Activated CD8-positive, alpha-beta memory T cell treated with anti-CD3 and anti-CD28 coated beads, Interleukin-2, amount 50 U/mL, for 4 hours (primary cell): ENCODE data around the gene RNF11.

Experiments used
- DNase-seq: peaks from one replicate; pipeline ENCODE4 v3.0.0-alpha.2; 2020

Gene RNF11

DNA sequence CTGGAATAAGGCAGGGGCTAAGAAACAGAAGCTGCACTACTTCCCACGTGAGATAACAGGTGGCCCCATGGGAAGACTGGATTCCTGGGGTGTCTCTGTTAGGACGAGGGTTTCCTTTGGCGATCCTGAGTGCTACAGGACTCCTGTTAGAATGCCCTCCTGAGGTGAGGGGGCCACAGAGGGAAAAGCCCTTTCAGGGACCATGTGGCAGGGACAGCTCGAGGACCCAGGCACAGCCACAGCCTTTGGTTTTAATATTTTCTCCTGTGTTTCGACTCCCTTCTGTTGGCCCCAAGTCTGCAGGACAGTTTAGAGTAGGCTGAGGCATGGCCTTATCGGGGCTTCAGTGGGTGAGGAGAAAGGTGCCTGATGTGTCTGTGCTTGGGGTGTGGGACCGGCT, 81.7 kb downstream of the RNF11 start:
- DNase-seq = no peak

DNA sequence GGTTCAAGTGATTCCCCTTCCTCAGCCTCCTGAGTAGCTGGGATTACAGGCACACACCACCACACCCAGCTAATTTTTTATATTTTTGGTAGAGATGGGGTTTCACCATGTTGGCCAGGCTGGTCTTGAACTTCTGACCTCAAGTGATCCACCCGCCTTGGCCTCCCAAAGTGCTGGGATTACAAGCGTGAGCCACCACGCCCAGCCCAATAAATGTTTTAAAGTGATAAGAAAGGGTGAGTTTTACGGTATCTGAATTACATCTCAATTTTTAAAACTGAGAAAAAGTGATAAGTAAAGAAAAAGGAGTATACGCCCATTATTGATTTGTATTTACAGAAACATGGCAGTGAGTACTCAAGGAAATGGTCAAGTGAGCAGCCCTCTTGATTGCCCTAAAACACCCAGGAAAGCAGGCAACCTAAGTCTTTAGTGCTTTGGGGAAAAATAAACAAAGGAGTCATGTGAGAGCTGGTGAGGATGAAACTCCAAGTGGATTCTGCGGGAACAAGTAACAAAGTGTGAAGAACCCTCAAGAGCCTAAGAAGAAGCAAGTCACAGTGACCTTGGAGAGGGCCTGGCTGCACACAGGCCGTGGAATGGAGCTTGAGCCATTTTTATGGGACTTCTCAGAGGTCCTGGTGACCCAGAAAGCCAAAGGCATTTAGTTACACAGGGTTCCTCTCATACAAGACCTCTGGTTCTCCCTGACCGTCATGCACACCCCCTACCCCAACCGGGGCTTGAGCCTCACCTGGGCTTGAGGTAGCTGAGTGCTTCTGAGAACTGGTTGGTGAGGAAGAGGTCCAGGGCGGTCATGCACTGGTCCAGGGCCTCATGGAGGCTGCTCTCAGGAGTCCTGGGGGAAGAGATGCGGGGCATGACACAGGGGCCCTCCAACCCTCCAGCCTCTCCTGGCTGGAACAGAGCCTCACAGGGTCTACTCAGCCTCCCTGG, 85.2 kb downstream of the RNF11 start:
- no peak for DNase-seq

DNA sequence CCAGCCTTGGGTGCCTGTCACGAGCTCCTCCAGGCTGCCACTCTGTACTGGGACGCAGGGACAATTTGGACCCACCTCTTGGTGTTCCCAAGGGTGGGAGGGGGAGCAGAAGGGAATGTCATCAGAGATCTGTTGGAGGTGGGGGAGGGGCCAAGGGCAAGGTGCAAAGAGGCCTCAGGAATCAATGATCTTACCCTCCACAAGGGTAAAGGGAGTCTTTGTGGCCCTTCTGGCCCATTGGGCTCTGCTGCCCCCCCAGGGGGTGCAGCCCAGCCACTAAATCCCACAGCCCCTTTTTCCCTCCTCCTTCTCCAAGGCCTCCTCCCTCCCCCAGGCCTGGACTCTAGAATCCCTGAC, 85.8 kb downstream of the RNF11 start:
- DNase-seq = no peak

- no peak for DNase-seq
Measured at GRCh38 chr1:51322417-51323101, 86.5 kb downstream of the RNF11 start.
